Effector CD4-positive, alpha-beta T cell (primary cell): ENCODE measurements around the gene SLC39A11.

Experiments used
- DNase-seq: peaks from one replicate; pipeline ENCODE4 v3.0.0-alpha.2; 2020

SLC39A11 gene

DNA sequence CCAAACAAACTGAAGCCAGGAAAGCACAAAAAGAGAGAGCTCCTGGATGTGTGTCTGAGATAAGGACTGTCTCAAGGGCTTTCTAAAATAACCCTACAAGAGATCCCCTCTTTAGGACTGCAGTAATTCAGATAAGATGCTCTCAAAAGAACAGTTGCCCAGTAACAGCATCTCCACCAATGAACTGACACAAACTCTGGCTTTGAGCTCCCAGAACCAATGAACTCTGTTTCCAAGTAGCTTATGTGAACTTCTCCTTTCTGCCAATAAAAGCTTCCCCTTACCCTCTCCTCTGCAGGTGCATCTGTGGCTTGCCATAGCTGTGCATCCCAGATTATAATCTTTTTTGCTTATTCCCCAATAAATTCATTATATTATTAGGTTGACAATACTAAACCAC lies 421.5 kb downstream of the SLC39A11 start:
- no peak for DNase-seq

DNA sequence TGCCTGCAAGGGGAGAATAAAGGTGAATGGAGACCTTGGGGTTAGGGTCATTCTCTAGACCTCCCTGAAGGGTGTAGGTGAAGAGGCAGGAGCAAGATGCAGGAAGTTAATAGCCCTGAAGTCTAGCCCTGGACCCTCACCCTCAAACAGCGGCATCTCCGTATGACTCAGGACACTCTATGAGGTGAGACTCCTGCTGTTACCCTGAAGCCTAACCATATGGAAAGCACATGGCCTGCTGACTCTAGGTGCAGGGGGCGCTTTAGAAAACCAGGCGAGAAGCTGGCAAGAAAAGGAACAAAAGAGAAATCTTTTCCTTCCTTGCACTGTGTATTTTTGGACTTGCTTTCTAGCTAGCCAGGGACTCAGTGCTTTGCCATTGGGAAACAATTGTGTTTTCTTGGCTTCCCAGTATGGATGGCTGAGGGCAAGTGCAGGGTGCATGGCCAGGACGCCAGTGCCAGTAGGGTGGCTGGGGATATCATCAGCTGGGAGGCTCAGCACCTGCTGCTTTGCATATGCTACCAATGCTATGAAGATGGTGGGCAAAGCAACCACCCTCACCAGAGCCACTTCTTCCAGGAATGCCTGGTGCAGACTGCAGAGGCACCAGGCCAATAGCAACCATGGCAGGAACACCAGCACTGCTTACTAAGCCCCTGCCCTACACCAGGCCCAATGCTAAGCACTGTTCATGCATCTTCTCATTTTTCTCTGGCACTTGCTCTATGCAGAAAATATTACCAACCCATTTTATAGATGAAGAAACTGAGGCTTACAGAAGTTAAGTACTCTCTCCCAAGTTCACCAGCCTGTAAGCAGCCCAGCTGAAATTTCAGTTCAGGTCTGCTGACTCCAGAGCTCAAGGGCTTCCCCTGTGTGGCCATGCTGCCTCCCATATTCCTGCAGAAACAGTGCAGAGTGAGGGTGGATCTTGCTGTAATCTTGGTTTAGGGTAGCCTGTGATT lies 425.1 kb downstream of the SLC39A11 start:
- no peak for DNase-seq

- no peak for DNase-seq
Measured at GRCh38 chr17:72665852-72666851, 426.3 kb downstream of the SLC39A11 start.

DNA sequence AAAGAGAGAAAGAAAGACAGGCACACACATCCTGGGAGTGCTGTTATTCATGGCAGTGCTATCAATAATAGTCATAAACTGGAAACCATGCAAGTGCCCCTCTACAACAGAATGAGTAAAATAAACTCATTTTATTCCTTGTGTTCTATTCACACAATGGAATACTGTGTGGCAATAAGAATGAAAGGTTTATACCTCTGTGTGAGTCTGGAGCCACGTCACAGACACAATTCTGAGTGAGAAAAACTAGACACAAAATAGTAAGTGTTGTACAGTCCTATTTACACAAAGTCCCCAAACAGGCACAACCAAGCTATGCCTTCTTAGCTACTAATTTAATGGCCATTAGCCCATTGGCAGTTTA lies 429.7 kb downstream of the SLC39A11 start:
- no peak for DNase-seq

DNA sequence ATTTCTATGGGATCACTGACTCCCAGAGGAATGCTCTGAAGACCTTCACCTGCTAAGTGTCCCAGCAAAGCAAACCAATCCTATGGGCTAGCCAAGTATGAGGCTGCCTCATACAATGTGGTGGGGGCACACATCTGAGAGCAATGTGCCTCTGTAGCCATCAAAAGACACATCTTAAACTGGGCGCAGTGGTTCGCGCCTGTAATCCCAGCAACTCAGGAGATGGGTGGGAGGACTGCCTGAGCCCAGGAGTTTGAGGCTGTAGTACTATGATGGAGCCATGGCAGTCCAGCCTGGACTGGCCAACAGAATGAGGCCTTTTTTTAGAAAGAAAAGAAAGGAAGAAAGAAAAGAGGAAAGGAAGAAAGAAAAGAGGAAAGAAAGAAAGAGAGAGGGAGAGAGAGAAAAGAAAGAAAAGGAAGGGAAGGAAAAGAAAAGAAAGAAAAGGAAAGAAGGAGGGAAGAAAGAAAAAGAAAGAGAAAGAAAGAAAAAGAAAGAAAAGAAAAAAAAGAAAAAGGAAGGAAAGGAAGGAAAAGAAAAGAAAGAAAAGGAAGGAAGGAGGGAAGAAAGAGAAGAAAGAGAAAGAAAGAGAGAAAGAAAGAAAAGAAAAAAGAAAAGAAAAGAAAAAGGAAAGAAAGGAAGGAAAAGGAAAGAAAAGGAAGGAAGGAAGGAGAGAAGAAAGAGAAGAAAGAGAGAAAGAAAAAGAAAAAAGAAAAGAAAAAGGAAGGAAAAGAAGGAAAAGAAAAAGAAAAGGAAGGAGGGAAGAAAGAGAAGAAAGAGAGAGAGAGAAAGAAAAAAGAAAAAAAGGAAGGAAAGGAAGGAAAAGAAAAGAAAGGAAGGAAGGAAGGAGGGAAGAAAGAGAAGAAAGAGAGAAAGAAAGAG lies 430.3 kb downstream of the SLC39A11 start:
- no peak for DNase-seq

DNA sequence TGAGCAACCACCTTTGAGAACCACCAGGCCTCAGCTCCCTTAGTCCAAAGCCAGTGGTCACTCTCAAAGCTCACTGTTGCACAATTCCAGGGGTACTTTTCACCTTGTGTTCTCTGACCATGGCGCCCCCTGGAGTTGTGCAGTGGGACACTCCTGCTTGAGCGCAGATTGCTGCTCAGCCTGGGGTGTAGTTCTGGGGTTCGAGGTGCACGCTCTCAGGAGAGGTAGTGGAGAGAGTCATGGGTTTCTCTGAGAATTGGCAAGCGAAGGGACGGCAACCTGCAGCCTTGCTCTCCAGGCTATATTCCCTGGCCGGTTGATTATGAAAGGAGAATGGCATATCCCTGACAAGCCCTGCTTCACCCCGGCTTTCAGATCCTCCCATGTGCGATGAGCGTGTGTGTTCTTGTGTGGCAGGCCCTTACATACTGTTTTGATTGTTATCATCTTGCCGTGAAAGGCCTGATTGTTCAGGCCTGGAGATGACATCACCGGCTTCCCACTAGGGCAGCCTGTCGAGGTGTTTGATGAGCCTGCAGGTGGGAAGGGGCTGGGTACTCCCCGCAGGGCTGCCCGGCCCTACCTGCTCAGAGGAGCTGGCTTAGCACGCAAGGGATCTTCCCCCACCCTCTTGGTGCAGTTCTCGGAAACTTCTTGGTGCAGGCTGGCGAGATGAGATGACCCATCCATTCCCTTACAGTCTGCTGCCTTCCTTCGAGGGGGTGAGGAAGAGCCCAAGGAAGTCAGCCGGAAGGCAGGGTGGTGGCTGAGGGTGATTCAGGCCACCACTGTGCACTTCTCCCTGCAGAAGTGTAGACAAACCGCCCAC lies 431.2 kb downstream of the SLC39A11 start:
- DNase-seq = no peak

GRCh38 chr17:72660274-72661115 lies 432.0 kb downstream of the SLC39A11 start:
- DNase-seq = no peak

DNA sequence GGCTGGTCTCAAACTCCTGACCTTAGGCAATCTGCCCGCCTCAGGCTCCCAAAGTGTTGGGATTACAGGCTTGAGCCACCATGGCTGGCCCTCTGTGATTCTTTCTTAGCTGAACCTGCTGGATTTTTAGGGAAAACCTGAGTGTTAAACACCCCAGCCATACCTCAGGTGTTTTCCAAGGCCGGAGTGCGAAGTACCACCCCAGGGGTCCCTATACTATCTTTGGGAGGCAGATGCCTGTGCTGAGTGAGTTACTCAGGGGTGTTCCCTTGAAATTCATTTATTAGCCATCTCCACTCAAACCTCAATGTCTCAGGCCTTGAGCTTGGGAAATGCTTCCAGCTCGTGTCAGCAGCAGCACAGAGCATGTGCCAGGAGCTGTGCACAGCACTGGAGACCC lies 432.7 kb downstream of the SLC39A11 start:
- DNase-seq = no peak

- DNase-seq = no peak
Measured at GRCh38 chr17:72658675-72659074, 433.8 kb downstream of the SLC39A11 start.

- DNase-seq = no peak
Measured at GRCh38 chr17:72657467-72658317, 434.8 kb downstream of the SLC39A11 start.

GRCh38 chr17:72656130-72656763 lies 436.2 kb downstream of the SLC39A11 start:
- DNase-seq = no peak

- DNase-seq = no peak
Measured at GRCh38 chr17:72654706-72655105, 437.8 kb downstream of the SLC39A11 start.

- no peak for DNase-seq
Measured at GRCh38 chr17:72651988-72652387, 440.5 kb downstream of the SLC39A11 start.

- no peak for DNase-seq
Measured at GRCh38 chr17:72648702-72649101, 443.8 kb downstream of the SLC39A11 start.

GRCh38 chr17:72646176-72646575 lies 446.3 kb downstream of the SLC39A11 start:
- DNase-seq = no peak

DNA sequence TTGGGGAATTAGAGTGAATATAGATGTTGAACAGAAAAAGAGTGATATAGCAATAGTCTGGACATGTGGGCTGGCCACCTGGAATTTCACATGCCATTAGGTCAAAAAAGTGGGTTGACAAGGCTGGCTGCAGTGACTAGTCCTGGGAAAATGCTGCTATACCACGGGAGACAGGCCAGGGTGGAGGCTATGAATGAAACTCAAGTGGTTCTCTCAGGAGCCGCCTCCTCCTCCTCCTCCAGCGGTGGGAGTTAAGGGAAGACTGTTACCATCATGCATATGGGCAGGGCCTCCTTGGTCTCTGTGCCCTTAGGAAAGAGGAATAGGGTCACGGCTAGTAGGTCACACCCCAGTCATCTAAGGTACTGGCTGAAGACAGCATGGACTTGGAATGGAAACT lies 448.0 kb downstream of the SLC39A11 start:
- DNase-seq = no peak

GRCh38 chr17:72643575-72644216 lies 448.8 kb downstream of the SLC39A11 start:
- DNase-seq = no peak

DNA sequence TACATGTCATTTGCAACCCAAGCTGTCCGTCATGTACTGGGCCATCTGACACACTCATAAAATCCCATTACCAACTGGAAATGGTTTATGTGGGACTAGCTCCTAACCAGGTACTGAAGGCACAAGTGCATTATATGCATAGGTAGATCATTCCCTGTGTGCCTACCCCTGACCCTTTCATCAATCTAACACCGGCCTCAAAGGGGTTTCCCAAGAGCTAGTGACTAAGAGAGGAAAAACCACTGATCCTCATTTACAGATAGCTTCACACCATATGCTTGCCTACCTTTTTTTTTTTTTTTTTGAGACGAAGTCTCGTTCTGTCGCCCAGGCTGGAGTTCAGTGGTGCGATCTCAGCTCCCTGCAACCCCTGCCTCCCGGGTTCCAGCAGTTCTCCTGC lies 449.8 kb downstream of the SLC39A11 start:
- no peak for DNase-seq
